Neural progenitor cell (in vitro differentiated cells): ENCODE results near the gene EGFLAM. TPM values are rescaled to one million over a fixed set of nuclear protein-coding genes. Genes with fewer than 3 reads are reported as not detected.

Experiments
- DNase-seq: peaks from one replicate; pipeline ENCODE4 v3.0.0-alpha.2; 2016; ENCODE audit warnings: low spot score
- H2AFZ ChIP-seq: fragments of 200-600 bp; sonication (generic); replicated peaks from 2 replicates; pipeline ENCODE4 v1.6.1; 2016; ENCODE audit warnings: antibody characterized with exemption
- H3F3A ChIP-seq: fragments of 200-600 bp; sonication (generic); 2 replicates; pipeline ENCODE4 v1.6.1; 2016; ENCODE audit warnings: antibody characterized with exemption, low read depth
- H3K27ac ChIP-seq: fragments of 200-600 bp; sonication (generic); 2 replicates; pipeline ENCODE4 v1.5.1; 2016; ENCODE audit warnings: mild to moderate bottlenecking
- H3K27me3 ChIP-seq: fragments of 200-600 bp; sonication (generic); 2 replicates; pipeline ENCODE4 v1.6.1; 2016; ENCODE audit warnings: mild to moderate bottlenecking, moderate library complexity
- H3K36me3 ChIP-seq: fragments of 200-600 bp; sonication (generic); 2 replicates; pipeline ENCODE4 v1.5.1; 2016
- H3K4me1 ChIP-seq: fragments of 200-600 bp; sonication (generic); 2 replicates; pipeline ENCODE4 v1.6.1; 2016; ENCODE audit warnings: mixed run types
- H3K4me2 ChIP-seq: fragments of 200-600 bp; sonication (generic); 2 replicates; pipeline ENCODE4 v1.6.1; 2016
- H3K4me3 ChIP-seq: fragments of 200-600 bp; sonication (generic); 2 replicates; pipeline ENCODE4 v1.5.1; 2016
- H3K79me2 ChIP-seq: fragments of 200-600 bp; sonication (generic); 2 replicates; pipeline ENCODE4 v1.6.1; 2016; ENCODE audit warnings: low read depth
- H3K9ac ChIP-seq: fragments of 200-600 bp; sonication (generic); 2 replicates; pipeline ENCODE4 v1.6.1; 2016
- H3K9me3 ChIP-seq: fragments of 200-600 bp; sonication (generic); 2 replicates; pipeline ENCODE4 v1.5.1; 2016; ENCODE audit warnings: low read depth
- H4K20me1 ChIP-seq: fragments of 200-600 bp; sonication (generic); 2 replicates; pipeline ENCODE4 v1.6.1; 2016; ENCODE audit warnings: low read depth
- H3K27ac Mint-ChIP-seq: 3 replicates; pipeline ENCODE4 v1.8.0; 2021; ENCODE audit warnings: mixed read lengths
- H3K27me3 Mint-ChIP-seq: 2 replicates; pipeline ENCODE4 v1.8.0; 2022; ENCODE audit warnings: low read depth, mild to moderate bottlenecking, inconsistent platforms, moderate library complexity, mixed read lengths; ENCODE audit not compliant: insufficient read depth
- H3K36me3 Mint-ChIP-seq: 3 replicates; pipeline ENCODE4 v1.8.0; 2021; ENCODE audit warnings: mixed read lengths
- H3K4me1 Mint-ChIP-seq: 3 replicates; pipeline ENCODE4 v1.8.0; 2021; ENCODE audit warnings: mixed read lengths
- H3K4me3 Mint-ChIP-seq: 3 replicates; pipeline ENCODE4 v1.8.0; 2021; ENCODE audit warnings: mild to moderate bottlenecking, moderate library complexity, mixed read lengths
- H3K9me3 Mint-ChIP-seq: 3 replicates; pipeline ENCODE4 v1.8.0; 2020; ENCODE audit warnings: mixed read lengths
- EZH2 ChIP-seq: fragments of 200-600 bp; sonication (generic); IDR thresholded peaks from 2 replicates; pipeline ENCODE4 v1.6.1; 2017; ENCODE audit warnings: antibody characterized with exemption, mild to moderate bottlenecking, moderate library complexity
- EZH2phosphoT487 ChIP-seq: fragments of 200-600 bp; sonication (generic); IDR thresholded peaks from 2 replicates; pipeline ENCODE4 v1.6.1; 2017; ENCODE audit warnings: antibody characterized with exemption
- total RNA-seq: library from RNA; depleted of rRNA; stranded (reverse); fragments of >200 nt; gene quantifications from 2 replicates; pipeline ENCODE4 v1.2.3, GENCODE V29; 2015; ENCODE audit warnings: low replicate concordance
- TF ChIP-seq, protein P1 (sequence below): fragments of 200-600 bp; sonication (generic); IDR thresholded peaks from 2 replicates; pipeline ENCODE4 v1.5.1; 2017; ENCODE audit warnings: antibody characterized with exemption, mild to moderate bottlenecking

EGFLAM gene
- total RNA-seq, 1 donor from 2014 or later = 0.69 TPM

DNA sequence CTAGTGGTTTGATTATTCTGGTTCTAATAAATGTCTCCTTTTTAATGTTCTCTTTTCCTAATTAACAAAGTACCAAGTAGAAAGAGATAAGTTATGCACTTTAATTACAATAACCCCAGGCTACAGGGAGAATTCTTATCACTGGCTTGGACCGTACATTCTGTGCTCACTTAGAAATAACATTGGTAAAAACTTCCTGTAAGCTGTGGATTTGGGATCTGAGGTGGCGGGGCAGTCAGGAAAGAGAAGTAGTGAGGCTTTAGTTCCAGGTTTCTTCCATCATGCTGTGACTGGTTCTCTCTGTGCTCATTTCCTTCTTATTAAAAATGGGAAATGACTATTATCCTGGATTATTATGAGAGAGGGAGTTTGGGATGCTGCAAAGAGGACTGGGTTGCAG, 142.0 kb downstream of the EGFLAM start:
- H4K20me1 ChIP-seq = no peaks in the 10 kb centered on the region
- no peak overlapping the region for H3K27ac ChIP-seq
- TF ChIP-seq, protein P1, sequence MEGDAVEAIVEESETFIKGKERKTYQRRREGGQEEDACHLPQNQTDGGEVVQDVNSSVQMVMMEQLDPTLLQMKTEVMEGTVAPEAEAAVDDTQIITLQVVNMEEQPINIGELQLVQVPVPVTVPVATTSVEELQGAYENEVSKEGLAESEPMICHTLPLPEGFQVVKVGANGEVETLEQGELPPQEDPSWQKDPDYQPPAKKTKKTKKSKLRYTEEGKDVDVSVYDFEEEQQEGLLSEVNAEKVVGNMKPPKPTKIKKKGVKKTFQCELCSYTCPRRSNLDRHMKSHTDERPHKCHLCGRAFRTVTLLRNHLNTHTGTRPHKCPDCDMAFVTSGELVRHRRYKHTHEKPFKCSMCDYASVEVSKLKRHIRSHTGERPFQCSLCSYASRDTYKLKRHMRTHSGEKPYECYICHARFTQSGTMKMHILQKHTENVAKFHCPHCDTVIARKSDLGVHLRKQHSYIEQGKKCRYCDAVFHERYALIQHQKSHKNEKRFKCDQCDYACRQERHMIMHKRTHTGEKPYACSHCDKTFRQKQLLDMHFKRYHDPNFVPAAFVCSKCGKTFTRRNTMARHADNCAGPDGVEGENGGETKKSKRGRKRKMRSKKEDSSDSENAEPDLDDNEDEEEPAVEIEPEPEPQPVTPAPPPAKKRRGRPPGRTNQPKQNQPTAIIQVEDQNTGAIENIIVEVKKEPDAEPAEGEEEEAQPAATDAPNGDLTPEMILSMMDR = no peak
- TF ChIP-seq EZH2phosphoT487 (no peak), EZH2 (no peak)
- H3K79me2 ChIP-seq = no peaks in the 10 kb centered on the region
- no peaks in the 10 kb centered on the region for H3K9me3 Mint-ChIP-seq
- H3K36me3 Mint-ChIP-seq = no peaks in the 10 kb centered on the region
- no peak overlapping the region for H2AFZ ChIP-seq
- H3K4me3 Mint-ChIP-seq = no peak overlapping the region
- H3K9me3 ChIP-seq = no peaks in the 10 kb centered on the region
- H3K4me1 Mint-ChIP-seq = peaks cover 17% of the 10 kb centered on the region
- H3F3A ChIP-seq = no peaks in the 10 kb centered on the region
- H3K27me3 ChIP-seq = no peaks in the 10 kb centered on the region
- no peak for DNase-seq
- H3K9ac ChIP-seq = no peak overlapping the region
- H3K36me3 ChIP-seq = no peaks in the 10 kb centered on the region
- peaks cover 5% of the 10 kb centered on the region for H3K4me1 ChIP-seq
- H3K27ac Mint-ChIP-seq = no peak overlapping the region
- H3K4me2 ChIP-seq = no peak overlapping the region
- peaks cover 4% of the 10 kb centered on the region for H3K27me3 Mint-ChIP-seq
- H3K4me3 ChIP-seq = no peak overlapping the region

DNA sequence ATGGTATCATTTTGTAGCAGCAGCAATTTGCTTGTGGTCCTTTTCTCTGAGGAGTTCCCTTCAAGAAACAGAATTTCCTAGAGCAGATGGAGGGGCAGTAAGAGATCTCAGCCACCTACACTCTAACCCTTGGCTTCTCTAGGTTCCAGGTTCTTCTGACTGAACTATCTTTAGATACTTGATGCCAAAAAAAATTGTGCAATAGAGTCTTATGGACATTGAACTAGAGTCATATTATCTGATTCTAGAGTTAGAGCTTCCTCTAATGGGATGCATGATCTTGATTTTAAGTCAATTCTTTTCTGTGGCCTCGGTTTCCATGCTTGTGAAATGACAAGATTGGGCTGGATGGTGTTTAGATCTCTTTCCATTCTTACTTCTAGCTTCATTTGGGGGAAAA, 142.8 kb downstream of the EGFLAM start:
- TF ChIP-seq EZH2phosphoT487 = no peak
- TF ChIP-seq EZH2 = no peak
- TF ChIP-seq, protein P1 = no peak
- Mint-ChIP-seq H3K36me3 (no peaks in the 10 kb centered on the region), H3K4me1 (peaks cover 12% of the 10 kb centered on the region), H3K9me3 (no peaks in the 10 kb centered on the region), H3K27ac (no peak overlapping the region), H3K27me3 (peaks cover 4% of the 10 kb centered on the region), H3K4me3 (no peak overlapping the region)
- no peaks in the 10 kb centered on the region for H3K79me2 ChIP-seq
- H3K4me1 ChIP-seq = peaks cover 5% of the 10 kb centered on the region
- H3K9me3 ChIP-seq = no peaks in the 10 kb centered on the region
- no peak overlapping the region for H3K9ac ChIP-seq
- no peak overlapping the region for H2AFZ ChIP-seq
- H4K20me1 ChIP-seq = no peaks in the 10 kb centered on the region
- H3K36me3 ChIP-seq = no peaks in the 10 kb centered on the region
- H3K27me3 ChIP-seq = no peaks in the 10 kb centered on the region
- H3K4me2 ChIP-seq = no peak overlapping the region
- no peak for DNase-seq
- H3K27ac ChIP-seq = no peak overlapping the region
- H3F3A ChIP-seq = no peaks in the 10 kb centered on the region
- H3K4me3 ChIP-seq = no peak overlapping the region

DNA sequence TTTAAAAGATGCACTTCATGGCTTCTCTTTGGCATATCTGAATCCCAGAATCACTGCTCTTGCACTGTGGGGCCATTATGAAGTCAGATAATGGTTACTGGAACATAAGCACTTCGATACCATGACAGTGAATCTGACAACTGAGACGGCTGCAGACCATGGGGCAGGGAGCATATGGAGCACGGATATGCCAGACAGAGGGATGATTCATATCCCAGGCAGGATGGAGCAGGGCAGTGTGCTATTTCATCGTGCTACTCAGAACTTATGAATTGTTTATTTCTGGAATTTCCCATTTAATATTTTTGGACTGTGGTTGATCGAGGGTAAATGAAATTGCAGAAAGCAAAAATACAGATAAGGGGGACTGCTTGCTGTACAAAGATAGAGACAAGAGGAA, 145.0 kb downstream of the EGFLAM start:
- Histone ChIP-seq H3K27me3 (no peaks in the 10 kb centered on the region), H3K9me3 (no peaks in the 10 kb centered on the region), H3K4me3 (no peak overlapping the region), H3F3A (no peaks in the 10 kb centered on the region), H3K4me1 (no peaks in the 10 kb centered on the region), H3K9ac (no peak overlapping the region), H3K79me2 (no peaks in the 10 kb centered on the region), H2AFZ (no peak overlapping the region), H3K27ac (no peak overlapping the region), H4K20me1 (no peaks in the 10 kb centered on the region), H3K4me2 (no peak overlapping the region), H3K36me3 (no peaks in the 10 kb centered on the region)
- no peak for DNase-seq
- Mint-ChIP-seq H3K27ac (no peak overlapping the region), H3K4me1 (peaks cover 1% of the 10 kb centered on the region), H3K4me3 (no peak overlapping the region), H3K9me3 (no peaks in the 10 kb centered on the region), H3K27me3 (peaks cover 4% of the 10 kb centered on the region), H3K36me3 (no peaks in the 10 kb centered on the region)
- TF ChIP-seq, protein P1 = no peak
- TF ChIP-seq EZH2 (no peak), EZH2phosphoT487 (no peak)
